Lower leg skin (tissue), 3 donors: ENCODE results near the gene EEF2K.

Experiments
- CTCF ChIP-seq, 3 donors: fragments of 450-650 bp; IDR thresholded peaks; one replicate each; pipeline ENCODE4 v1.5.1; 2016; ENCODE audit warnings: antibody characterized with exemption in 3 of 3, mild to moderate bottlenecking in 3 of 3, moderate library complexity in 2 of 3
- POLR2A ChIP-seq, 2 donors: fragments of 450-650 bp; IDR thresholded peaks; one replicate each; pipeline ENCODE4 v1.6.1; 2016 to 2017; ENCODE audit warnings: antibody characterized with exemption in 2 of 2, mild to moderate bottlenecking in 1 of 2, moderate library complexity in 1 of 2

DNA sequence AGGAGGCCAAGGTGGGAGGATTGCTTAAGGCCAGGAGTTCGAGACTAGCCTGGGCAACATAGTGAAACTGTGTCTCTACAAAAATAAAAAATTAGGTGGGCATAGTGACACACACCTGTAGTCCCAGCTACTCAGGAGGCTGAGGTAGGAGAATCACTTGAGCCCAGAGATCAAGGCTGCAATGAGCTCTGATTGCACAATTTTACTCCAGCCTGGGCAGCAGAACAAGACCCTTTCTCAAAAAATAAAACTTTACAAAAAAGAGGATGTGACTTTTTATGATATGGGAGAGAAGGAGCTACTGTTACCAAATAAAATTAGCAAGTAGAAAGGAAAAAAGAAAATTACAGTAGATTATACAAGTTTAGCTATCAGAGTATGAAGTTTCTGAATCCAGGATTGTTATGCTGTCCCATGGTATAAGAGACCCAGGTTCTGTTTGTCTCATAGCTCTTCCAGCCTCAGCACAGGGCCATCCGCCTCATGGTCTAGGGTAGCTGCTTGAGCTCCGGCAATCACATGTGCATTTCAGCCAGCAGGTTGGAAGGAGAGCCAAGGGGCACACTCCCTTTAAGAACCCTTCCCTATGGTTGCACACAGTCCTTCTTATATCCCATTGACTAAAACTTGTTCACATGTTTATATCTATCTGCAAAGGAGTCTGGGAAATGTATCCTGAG is 13.5 kb downstream of the EEF2K start:
- no peak for TF ChIP-seq CTCF (IDR thresholded peaks at IDR 0.05)
- no peak for TF ChIP-seq POLR2A (IDR thresholded peaks at IDR 0.05)
